Stimulated activated CD8-positive, alpha-beta memory T cell treated with anti-CD3 and anti-CD28 coated beads, Interleukin-12 subunit alpha, Interleukin-12 subunit beta, amount 100 ng/mL, for 4 hours (primary cell): ENCODE data around the gene ABCA7.
A peak's percentile ranks its signal among the peaks of the same experiment; 100 is the strongest.
"Not testable (repeated sequence)": the region's sequence is repeated elsewhere in the genome, so short reads cannot be mapped to it uniquely, and the experiment has no call there.

Experiments used
- DNase-seq: peaks from one replicate; pipeline ENCODE4 v3.0.0-alpha.2; 2020; ENCODE audit warnings: low read depth

Gene ABCA7

DNA sequence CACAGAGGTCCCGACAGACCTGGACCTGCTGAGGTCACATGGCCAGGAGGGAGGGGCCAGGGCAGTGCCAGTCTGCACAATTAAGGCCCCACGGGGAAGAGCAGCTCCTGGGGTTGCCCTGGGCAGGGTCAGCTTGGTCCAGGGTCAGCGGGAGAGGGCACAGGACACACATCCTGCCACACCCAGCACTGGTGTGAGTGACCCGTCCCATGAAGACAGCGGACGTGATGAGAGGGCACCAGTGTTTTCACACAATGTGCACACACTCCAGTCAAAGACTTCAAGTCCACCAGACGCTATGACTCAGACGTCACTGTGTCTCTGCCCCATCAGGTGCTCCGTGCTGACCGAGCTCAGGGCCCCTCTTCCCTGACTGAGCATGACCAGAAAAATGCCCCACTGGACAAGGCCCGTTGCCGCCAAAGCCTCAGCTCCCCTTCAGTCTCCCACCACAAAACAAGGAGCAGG lies 23.2 kb upstream of the ABCA7 start:
- DNase-seq, result no peak

DNA sequence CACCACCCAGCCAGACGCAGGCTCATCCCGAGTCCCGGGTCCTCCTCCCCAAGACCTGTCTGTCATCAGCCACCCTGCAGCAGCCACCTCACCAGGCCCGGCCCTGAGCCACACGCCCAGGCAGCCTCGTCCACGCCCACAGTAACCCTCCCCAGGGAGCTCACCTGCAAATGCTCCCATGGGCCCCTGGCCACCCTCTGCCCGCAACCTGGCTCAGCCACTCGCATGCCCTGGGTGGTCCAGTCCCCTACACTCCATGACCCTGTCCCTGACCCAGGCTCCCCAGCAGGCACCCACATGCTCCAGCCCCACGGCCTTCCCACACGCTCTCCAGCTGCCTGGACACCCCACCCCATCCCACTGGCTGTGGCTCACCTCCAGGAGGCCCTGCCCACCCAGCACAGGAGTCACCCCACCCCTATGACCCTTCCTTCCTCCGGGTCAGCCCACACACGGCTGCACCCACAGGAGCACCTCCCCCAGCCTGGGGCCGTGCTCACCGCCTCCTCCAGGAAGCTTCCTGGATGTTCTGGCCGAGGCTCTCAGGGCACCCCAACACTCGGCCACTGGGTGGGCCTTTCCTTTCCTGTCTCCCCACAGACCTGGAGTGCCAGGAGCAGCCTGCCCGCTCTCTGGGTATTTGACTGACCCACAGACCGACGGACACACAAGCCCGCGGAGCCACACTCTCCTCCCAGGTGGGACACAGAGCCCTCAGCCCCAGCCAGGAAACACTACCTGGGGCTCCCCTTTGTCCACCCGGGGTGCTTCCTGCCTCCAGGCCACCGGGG lies 22.6 kb upstream of the ABCA7 start:
- DNase-seq, result no peak

DNA sequence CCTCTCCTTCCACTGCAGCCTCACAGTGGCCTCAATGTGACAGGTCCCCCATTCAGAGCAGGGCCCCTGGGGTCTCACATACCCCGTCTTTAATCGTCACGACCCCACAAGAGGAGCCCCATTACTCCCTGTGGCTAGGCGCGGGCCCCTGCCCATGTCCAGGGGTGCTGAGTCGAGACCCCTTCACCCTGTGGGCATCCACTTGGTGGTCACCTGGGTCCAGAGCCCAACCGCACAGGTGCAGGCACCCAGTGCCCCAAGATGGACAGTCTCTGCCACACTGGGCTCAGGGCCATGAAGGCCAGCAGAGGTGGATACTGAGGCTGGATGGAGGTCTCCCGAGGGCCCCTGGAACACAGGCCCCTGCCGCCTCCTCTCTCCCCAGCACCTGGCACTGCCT lies 22.0 kb upstream of the ABCA7 start:
- no peak for DNase-seq

DNA sequence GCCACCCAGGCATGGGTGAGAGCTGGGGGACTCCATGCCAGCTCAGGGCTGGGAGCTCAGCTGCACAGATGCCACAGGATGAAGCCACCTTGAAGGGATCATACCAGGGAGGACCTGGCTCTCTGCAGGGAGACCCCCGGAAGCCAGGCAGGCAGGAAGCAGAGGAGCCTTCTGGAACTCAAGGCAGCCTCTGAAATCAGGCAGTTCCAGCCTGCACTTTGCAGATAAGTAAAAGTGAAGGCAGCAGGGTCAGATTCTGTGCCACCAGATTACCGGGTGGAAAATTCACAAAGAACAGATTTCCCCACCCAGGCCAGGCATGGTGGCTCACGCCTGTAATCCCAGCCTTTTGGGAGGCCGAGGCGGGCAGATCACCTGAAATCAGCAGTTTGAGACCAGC lies 21.5 kb upstream of the ABCA7 start:
- no peak for DNase-seq

DNA sequence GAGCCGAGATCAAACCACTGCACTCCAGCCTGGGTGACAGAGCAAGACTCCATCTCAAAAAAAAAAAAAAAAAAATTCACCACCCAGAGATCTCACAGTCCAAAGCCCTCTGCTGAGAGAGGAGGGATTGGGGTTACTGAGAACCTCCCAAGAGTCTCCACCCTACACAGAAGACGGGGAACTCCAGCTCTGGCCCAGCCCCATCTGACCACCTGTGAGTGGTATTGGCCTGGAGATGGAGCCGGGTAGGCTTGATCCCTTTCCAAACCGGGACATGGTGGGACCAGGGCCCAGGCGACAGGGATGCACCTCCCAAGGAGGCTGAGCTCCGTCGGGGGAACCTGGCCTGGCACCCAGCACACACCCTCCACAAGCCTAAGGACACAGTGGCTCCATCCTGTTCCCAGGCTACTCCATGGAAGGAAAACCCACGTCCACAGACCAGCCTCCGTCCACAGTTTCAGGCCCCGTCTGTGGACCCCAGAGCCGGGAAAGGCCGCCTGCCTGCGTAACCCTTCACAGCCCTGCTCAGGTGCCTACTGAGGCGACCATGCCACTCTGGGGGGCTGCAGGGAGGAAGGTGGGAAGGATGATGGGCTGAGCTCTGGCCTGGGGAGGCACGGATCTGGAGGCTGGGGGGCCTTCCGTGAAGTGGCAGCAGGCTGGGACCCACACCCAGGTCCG lies 20.8 kb upstream of the ABCA7 start:
- DNase-seq, result no peak

DNA sequence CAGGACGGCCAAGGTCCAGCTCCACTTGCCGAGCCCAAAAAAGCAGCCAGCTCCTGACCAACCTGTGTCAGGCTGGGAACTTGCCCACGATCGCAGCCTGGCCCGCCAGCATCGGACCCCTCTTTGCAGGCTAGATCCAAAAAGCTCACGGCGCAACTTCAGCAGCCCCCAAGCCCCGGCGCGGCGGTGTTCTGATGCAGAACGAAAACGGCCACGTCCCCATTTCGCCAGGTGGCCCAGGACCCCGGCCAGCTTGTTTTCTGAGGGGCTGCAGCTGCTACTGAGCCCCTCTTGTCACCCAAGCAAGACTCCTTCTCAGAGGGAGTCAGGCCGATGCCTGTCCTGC lies 20.3 kb upstream of the ABCA7 start:
- DNase-seq, result no peak

DNA sequence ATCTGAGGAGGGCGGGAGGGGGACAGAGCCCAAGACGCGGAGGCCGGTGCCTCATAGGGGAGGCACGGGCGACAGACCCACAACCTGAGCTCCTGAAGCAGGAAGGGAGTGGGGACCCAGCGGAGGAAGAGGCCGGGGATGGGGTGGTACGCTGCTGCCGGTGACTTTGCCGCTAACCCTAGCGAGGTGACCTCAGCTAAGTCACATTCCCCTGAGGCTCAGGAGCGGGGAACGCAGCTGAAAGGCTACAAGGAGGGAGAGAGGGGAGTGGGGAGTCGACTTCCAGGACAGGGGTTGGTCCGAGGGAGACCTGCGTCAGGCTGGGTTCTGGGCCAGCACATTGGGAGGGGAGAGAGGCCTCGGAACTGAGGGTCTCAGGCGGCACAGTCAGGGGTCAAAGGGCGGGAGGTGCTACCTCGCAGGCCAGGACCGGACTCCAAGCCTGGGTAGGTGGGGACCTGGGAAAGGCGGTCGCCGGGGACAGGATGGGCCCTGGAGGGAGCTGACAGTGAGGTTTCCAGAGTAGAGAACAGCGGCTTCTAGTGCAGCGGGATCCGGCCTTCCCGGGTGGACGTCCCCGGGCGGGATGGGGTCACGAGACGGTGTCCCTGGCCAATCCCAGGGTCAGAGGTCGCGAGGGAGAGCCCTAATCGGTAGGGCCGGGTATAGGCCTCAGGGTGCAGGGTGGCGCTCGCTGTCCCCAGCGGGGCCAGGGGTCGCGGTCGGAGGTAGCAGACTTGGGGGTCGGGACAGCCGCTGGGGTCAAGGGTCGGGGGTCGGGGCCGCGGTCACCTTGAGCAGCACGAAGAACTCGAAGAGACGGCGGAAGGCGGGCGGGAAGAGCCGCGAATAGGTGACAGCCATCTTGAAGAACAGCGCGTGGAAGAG lies 19.7 kb upstream of the ABCA7 start:
- no peak for DNase-seq

DNA sequence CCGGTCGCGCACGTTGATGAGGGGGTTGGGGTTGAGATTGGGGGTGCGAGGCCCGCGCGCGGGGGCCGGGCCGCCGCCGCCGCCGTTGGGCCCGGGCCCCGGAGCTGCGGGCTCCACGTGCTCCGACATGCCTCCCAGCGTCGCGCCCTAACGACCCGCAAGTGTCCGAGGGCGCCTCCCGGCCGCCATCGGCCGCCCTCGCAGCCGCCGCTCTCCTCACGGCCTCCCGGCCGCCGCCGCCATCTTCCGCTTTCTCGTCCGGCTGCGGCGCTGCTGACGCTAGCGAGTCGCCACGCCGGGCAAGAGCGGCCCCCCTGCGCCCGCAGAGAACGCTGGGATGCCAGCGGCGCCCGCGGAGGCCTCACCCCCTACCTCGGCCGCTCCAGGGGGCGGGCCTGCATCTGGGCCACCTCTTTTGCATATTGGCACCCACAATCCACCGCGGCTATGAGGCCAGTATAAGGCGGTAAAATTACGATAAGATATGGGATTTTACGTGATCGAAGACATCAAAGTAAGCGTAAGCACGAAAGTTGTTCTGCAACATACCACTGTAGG lies 19.0 kb upstream of the ABCA7 start, which contains the start of gene TMEM259:
TSS of gene TMEM259 (minus strand) at position 256 of the 558 bp plus-strand sequence. CDS start at position 129, 127 bp downstream.
- DNase-seq, result peak; percentile 97

DNA sequence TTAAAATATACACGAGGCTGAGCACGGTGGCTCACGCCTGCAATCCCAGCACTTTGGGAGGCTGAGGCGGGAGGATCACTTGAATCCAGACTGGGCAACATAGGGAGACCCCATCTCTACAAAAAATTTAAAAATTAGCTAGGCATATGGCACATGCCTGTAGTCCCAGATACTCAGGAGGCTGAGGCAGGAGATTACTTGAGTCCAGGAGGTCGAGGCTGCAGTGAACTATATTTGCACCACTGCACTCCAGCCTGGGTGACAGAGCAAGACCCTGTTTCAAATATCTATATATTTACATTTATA lies 16.1 kb upstream of the ABCA7 start:
- DNase-seq, result not testable (repeated sequence)

DNA sequence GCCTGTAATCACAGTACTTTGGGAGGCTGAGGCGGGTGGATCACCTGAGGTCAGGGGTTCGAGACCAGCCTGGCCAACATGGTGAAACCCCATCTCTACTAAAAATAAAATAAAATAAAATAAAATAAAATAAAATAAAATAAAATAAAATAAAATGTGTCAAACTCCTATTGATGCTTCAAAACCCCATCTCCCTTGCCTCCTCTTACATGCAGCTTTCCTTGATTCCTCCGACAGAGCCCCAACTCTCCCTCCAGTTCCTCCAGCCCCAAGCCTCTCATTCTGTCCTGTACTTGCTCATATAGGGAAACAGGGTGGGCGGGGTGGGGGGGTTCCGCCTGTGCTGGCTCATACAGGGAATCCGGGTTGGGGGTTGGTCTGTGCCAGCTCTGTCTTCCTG lies 14.8 kb upstream of the ABCA7 start:
- DNase-seq, result not testable (repeated sequence)

DNA sequence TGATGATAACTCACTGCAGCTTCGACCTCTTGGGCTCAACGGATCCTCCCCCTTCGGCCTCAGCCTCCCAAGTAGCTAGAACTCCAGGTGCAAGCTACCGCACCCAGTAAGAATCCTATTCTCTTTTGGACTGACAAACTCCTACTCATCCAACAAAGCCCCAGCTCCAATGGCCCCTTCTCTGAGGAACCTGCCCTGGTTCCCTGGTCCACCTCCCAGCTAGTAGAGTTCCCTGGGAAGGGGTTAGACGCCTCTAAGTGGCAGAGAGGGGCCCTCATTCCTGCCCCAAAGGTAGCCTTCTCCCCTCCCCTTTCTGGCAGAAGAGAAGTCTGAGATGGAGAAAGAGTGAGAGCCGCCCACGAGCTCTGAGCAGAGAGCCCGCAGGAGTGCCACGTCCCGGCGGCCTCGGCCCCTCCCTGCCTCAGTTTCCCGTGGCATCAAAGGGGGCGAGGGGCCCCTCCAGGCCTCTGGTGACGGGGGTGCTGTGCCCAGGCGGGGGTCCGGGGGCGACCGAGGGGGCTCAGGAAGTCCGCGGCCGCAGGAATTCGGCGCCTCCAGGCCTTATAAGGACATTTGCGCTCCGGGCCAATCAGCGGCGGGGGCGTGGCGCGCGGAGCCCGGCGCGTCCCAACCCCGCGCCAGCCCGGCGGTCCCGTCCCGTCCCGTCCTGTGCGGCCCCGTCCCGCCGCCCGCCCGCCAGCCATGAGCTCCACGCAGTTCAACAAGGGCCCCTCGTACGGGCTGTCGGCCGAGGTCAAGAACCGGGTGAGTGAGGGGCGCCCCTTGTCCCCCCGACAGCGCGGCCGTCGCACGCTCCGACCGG lies 13.7 kb upstream of the ABCA7 start, which contains the start of gene CNN2:
TSS of gene CNN2 (plus strand) at position 649 of the 823 bp plus-strand sequence. CDS start at position 703, 54 bp downstream.
- DNase-seq, result peak; percentile 46

DNA sequence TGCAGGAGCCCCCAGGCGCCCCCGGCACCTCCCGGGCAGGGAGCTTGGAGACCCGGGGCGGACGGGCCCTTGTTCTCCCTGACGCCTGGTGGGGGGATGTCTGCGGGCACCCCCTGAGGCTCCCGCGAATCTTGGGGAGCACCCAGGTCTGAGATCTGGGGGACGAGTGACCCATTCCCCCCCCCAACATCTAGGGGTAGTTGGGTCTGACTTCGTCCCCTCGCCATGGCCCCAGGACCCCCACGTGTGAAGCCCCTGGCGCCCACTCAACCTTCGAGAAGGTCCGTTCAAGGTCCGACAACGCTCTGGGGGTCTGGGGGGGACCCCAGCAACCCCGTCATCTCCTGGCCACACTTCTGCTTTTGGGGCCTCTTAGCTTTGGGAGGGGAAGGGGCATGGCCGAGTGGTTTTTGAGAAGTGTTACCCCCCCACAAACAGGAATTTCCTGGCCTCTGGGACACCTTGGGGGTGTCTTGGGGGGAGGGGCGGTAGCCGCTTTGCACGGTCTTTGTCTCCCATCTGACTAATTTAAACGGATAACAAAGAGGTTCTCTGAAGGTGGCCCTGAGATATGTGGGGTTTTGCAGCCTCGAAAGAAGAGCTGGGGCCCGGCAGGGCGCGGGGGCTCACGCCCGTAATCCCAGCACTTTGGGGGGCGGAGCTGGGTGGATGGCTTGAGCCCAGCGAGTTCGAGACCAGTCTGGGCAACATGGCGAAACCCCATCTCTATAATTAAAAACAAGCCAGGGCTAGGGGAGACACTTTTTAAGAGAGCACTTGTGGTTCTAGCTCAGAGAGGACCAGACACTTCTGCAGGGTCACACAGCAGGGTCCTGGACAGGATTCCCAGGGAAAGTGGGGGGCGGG lies 12.9 kb upstream of the ABCA7 start:
- DNase-seq, result no peak

DNA sequence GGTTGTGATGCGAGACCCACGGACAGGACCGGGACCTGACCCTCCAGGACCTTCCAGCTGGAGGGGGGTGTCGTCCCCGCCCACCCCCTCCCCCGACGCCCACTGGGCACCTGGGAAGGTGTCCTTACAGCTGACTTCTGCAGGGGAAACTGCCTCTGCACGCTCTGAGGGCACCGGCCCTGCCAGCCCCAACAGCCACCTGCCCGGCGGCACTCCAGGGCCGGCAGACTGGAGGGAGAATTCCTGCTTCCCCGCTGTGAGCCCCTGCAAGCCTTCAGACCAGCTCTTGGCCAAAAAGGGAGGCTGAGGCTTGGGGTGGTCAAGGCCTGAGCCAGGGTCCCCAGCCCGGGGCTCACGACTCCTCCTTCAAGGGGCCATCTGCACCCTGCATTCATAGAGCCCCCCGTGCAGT lies 12.3 kb upstream of the ABCA7 start:
- DNase-seq, result no peak

DNA sequence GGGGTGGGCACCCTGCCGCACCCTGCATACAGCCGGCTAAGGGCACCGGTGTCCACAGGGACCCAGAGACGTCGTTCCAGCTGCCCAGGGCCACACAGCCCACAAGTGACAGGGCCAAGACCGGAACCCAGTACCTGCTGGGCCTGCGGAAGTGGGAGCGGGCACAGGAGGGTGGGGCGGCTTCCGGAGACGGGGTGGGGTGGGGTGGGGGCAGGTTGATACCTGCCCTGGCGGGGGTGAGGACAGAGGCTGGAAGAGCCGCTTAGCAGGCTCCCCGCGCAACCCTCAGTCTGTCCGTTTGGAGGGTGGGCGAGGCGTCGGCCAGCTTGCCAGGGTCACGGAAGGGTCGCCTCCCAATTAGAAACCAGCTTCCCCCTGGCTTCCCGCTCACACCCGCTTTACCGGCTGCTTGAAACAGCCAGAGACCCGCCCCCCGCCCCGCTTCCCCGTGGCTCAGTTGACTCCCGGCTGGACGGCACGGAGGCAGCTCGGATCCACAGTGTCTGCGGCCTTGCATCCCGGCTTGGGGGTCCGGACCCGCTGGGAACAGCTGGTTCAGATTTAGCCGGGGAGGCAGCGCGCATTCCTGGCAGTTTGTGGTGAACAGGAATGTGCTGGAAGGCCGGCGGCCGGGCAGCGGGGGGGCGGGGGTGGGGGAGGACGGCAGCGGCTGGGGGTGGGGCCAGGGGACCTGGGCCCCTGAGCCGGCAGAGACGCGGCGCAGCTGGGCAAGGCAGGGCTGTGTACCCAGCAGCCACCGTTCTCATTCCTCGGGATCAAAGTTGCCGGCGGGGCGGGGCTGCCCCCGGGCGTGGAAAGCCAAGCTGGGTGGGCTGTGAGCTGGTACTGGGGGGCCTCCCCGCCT lies 11.6 kb upstream of the ABCA7 start:
- DNase-seq, result no peak

DNA sequence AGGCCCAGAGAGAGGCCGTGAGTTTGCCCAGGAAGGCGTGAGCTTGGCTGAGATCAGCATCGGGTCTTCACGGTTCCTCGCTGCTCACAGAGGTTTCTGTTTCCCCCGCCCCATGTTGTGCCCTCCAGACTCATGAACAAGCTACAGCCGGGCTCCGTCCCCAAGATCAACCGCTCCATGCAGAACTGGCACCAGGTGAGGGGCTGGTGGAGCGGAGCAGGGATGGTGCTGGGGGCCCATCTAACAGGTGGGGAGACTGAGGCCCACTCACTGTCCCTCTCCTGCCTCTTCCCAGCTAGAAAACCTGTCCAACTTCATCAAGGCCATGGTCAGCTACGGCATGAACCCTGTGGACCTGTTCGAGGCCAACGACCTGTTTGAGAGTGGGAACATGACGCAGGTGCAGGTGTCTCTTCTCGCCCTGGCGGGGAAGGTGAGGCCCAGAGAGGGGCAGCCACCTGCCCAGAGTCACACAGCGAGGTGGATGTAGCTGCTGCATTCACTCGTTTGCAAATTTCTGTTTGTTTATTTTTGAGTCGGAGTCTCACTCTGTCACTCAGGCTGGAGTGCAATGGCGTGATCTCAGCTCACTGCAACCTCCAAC lies 7.5 kb upstream of the ABCA7 start:
- DNase-seq, result no peak

DNA sequence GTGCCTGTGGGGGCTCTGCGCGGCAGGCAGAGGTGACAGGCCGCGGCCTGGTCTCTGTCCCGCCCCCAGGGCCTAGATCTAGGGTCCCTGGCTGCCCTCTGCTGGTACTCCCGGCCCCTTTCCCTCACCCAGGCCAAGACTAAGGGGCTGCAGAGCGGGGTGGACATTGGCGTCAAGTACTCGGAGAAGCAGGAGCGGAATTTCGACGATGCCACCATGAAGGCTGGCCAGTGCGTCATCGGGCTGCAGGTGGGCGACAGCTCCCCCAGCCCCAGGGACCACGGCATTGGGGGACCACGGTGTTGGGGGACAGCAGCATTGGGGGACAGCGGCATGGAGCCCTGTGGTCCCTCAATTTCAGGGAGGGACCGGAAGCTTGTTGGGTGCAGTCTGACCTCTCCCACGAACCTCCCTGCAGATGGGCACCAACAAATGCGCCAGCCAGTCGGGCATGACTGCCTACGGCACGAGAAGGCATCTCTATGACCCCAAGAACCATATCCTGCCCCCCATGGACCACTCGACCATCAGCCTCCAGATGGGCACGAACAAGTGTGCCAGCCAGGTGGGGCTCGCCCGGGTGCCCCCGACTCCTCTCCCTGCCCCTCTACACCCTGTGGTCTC lies 3.8 kb upstream of the ABCA7 start:
- no peak for DNase-seq

DNA sequence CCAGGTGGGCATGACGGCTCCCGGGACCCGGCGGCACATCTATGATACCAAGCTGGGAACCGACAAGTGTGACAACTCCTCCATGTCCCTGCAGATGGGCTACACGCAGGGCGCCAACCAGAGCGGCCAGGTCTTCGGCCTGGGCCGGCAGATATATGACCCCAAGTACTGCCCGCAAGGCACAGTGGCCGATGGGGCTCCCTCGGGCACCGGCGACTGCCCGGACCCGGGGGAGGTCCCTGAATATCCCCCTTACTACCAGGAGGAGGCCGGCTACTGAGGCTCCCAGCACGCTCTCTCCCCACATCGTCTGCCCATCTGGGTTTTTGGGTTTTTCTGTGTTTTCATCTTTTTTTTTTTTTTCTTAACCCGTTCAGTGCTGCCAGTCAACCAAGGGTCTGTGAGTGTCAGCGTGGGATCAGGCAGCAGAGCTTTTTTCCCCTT lies 2.3 kb upstream of the ABCA7 start:
- DNase-seq, result no peak

DNA sequence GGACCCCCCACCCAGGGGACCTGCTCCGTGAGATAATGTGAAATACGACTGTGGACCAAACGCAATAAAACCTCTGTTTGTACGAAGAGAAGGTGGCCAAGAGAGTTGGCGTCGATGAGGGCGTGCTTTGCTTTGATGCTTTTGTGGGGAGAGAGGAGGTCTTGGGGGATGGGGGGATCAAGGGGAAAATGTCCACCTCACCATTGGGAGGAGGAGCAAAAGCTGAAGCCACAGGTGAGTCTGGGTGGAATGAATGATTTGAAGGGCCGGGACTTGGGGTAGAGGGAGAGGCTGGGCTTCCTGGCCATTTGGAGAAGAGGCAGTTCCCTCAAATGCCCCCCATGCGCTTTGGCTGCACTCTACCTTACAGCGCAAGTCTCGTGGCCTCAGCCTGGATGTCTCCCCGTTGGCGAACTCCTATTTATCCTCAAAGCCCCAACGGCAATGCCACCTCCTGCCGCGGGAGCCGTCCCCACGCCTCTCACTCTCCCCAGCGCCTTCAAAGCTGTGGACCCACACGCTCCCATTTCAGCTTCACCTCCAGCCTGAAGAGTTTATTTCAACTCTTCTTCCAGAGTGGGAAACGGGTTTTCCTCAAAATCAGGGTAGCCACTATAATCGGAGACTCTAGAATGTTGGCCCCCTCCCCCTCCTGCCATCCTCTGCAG lies 795 bp upstream of the ABCA7 start:
- DNase-seq, result no peak
